ENCODE data around the gene OR51A4. TPM values are rescaled to one million over a fixed set of nuclear protein-coding genes. Genes with fewer than 3 reads are reported as not detected.

Gene OR51A4
- total RNA-seq, 2 donors from 2014 or later = not detected

- H3K9me3 ChIP-seq (ENCODE audit: control insufficient read depth, low read length, poor library complexity, severe bottlenecking) = no peaks in the 10 kb centered on the region
- H3K36me3 Mint-ChIP-seq (ENCODE audit: low read depth) = no peaks in the 10 kb centered on the region
Observed at GRCh38 chr11:4924239-4924638, 23.2 kb downstream of the OR51A4 start, which contains the start of gene OR51G1. OR51G1 (minus strand) TSS chr11:4924339; CDS start chr11:4924339, 0 bp downstream.

GRCh38 chr11:4922304-4922703 is 25.1 kb downstream of the OR51A4 start:
- Mint-ChIP-seq H3K27ac (no peak overlapping the region), H3K4me1 (no peaks in the 10 kb centered on the region), H3K27me3 (no peaks in the 10 kb centered on the region), H3K4me3 (no peak overlapping the region), H3K36me3 (ENCODE audit: low read depth) (no peaks in the 10 kb centered on the region)
- ATAC-seq (no peak), DNase-seq (no peak)
- H3K9me3 ChIP-seq (ENCODE audit: control insufficient read depth, low read length, poor library complexity, severe bottlenecking) = no peaks in the 10 kb centered on the region

More at GRCh38 chr11:4924239-4924638, 23.2 kb downstream of the OR51A4 start, which contains the start of gene OR51G1:
- ATAC-seq (no peak), DNase-seq (no peak)
- no peak within 1 kb of the TSS for H3K4me3 Mint-ChIP-seq
- H3K27me3 Mint-ChIP-seq = no peaks in the 10 kb centered on the region
- no peak within 1 kb of the TSS for H3K27ac Mint-ChIP-seq
- H3K4me1 Mint-ChIP-seq = no peaks in the 10 kb centered on the region

DNA sequence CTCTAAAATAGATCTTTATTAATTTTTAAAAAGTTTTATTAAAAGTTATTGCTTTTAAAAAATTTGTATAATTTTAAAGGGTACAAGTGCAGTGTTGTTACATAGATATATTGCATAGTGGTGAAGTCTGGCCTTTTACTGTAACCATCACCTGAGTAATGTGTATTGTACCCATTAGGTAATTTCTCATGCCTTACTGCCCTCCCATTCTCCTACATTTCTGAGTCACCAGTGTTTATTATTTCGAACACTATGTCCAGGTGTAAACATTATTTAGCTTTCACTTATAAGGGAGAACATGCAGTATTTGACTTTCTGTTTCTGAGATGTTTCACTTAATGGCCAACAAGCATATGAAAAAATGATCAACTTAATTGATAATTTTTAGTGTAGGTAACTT is 25.6 kb downstream of the OR51A4 start:
- no peaks in the 10 kb centered on the region for H3K4me1 Mint-ChIP-seq
- H3K4me3 Mint-ChIP-seq = no peak overlapping the region
- H3K27ac Mint-ChIP-seq = no peak overlapping the region
- H3K36me3 Mint-ChIP-seq (ENCODE audit: low read depth) = no peaks in the 10 kb centered on the region
- H3K9me3 ChIP-seq (ENCODE audit: control insufficient read depth, low read length, poor library complexity, severe bottlenecking) = no peaks in the 10 kb centered on the region
- no peaks in the 10 kb centered on the region for H3K27me3 Mint-ChIP-seq
- ATAC-seq = no peak
- DNase-seq = no peak

GRCh38 chr11:4919250-4919649 is 28.2 kb downstream of the OR51A4 start, which contains the start of gene OR51G2:
OR51G2 (minus strand) TSS chr11:4919350; CDS start chr11:4915663, 3,687 bp downstream.
- Mint-ChIP-seq H3K4me1 (no peaks in the 10 kb centered on the region), H3K36me3 (ENCODE audit: low read depth) (no peaks in the 10 kb centered on the region), H3K4me3 (no peak within 1 kb of the TSS), H3K27me3 (no peaks in the 10 kb centered on the region), H3K27ac (no peak within 1 kb of the TSS)
- ATAC-seq = no peak
- no peak for DNase-seq
- no peaks in the 10 kb centered on the region for H3K9me3 ChIP-seq (ENCODE audit: control insufficient read depth, low read length, poor library complexity, severe bottlenecking)

DNA sequence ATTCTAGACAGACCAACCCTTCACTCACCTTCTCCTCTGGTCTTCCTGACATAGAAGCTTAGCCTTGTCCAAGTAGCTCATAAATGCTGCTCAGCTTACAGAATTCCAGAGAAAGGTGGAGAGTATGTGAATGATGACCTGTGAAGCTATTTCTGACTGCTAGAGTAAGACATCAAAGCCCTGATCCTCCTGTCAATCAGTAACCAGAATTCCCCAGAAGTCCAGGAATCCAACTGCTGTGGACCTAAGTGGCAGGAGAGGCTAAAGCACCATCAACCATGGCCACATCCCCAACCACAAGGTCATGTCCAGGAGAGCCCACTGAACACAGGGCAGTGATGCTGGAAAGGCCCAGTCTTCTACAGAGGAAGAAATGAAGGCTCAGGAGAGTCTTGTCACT is 30.8 kb downstream of the OR51A4 start:
- no peaks in the 10 kb centered on the region for H3K36me3 Mint-ChIP-seq (ENCODE audit: low read depth)
- no peaks in the 10 kb centered on the region for H3K9me3 ChIP-seq (ENCODE audit: control insufficient read depth, low read length, poor library complexity, severe bottlenecking)
- peaks cover 7% of the 10 kb centered on the region for H3K27me3 Mint-ChIP-seq
- ATAC-seq = no peak
- no peaks in the 10 kb centered on the region for H3K4me1 Mint-ChIP-seq
- H3K27ac Mint-ChIP-seq = no peak overlapping the region
- no peak overlapping the region for H3K4me3 Mint-ChIP-seq
- no peak for DNase-seq

GRCh38 chr11:4903484-4903883 is 43.9 kb downstream of the OR51A4 start, which contains the start of gene OR51A7:
OR51A7 (plus strand) TSS chr11:4903783; CDS start chr11:4907370, 3,587 bp downstream.
- H3K4me3 Mint-ChIP-seq = no peak within 1 kb of the TSS
- no peaks in the 10 kb centered on the region for H3K36me3 Mint-ChIP-seq (ENCODE audit: low read depth)
- H3K9me3 ChIP-seq (ENCODE audit: control insufficient read depth, low read length, poor library complexity, severe bottlenecking) = no peaks in the 10 kb centered on the region
- no peaks in the 10 kb centered on the region for H3K4me1 Mint-ChIP-seq
- DNase-seq (no peak), ATAC-seq (no peak)
- no peak within 1 kb of the TSS for H3K27ac Mint-ChIP-seq
- H3K27me3 Mint-ChIP-seq = peaks cover 7% of the 10 kb centered on the region

Other genes starting within 250 kb of the OR51A4 start
- not detected for gene OR51E2, start 249.8 kb downstream of the OR51A4 start, total RNA-seq
- not detected for gene MMP26, start 242.8 kb downstream of the OR51A4 start, total RNA-seq
- not detected for gene OR51F1, start 177.7 kb downstream of the OR51A4 start, total RNA-seq
- gene OR52R1, start 143.2 kb downstream of the OR51A4 start, total RNA-seq = not detected
- gene OR51F2, start 126.3 kb downstream of the OR51A4 start, total RNA-seq = not detected
- gene OR51S1, start 98.4 kb downstream of the OR51A4 start, total RNA-seq = not detected
- not detected for gene OR51T1, start 65.7 kb downstream of the OR51A4 start, total RNA-seq
- not detected for gene OR51A7, start 43.8 kb downstream of the OR51A4 start, total RNA-seq
- not detected for gene OR51G2, start 28.3 kb downstream of the OR51A4 start, total RNA-seq
- gene OR51G1, start 23.3 kb downstream of the OR51A4 start, total RNA-seq = not detected
- not detected for gene OR51A2, start 8.1 kb upstream of the OR51A4 start, total RNA-seq
- gene OR51L1, start 47.2 kb upstream of the OR51A4 start, total RNA-seq = not detected
- gene OR52J3, start 98.9 kb upstream of the OR51A4 start, total RNA-seq = not detected
- gene OR52E2, start 112.0 kb upstream of the OR51A4 start, total RNA-seq = not detected
- gene OR52E1, start 122.0 kb upstream of the OR51A4 start, total RNA-seq = not detected
- not detected for gene OR52A5, start 190.8 kb upstream of the OR51A4 start, total RNA-seq
- not detected for gene OR52A1, start 207.2 kb upstream of the OR51A4 start, total RNA-seq